HepG2 (cell line): ENCODE results near the gene PLPPR3. TPM values are rescaled to one million over a fixed set of nuclear protein-coding genes. Genes with fewer than 3 reads are reported as not detected.

Source experiments
- ARID2 ChIP-seq: sonication (generic); formaldehyde crosslinking; IDR thresholded peaks from 2 replicates; pipeline ENCODE4 v1.8.1; 2022; ENCODE audit warnings: mild to moderate bottlenecking, missing genetic modification reagents, borderline replicate concordance
- DNMT1 ChIP-seq: sonication (generic); formaldehyde crosslinking; IDR thresholded peaks from 2 replicates; pipeline ENCODE4 v1.5.1; 2020; ENCODE audit warnings: mild to moderate bottlenecking, missing genetic modification reagents
- FUBP1 ChIP-seq: sonication (generic); formaldehyde crosslinking; IDR thresholded peaks from 2 replicates; pipeline ENCODE4 v1.5.1; 2020; ENCODE audit warnings: missing genetic modification reagents, mild to moderate bottlenecking, borderline replicate concordance
- HMGXB3 ChIP-seq: sonication (generic); formaldehyde crosslinking; IDR thresholded peaks from 2 replicates; pipeline ENCODE4 v1.4.0; 2020; ENCODE audit warnings: missing genetic modification reagents, borderline replicate concordance
- KDM4B ChIP-seq: sonication (generic); formaldehyde crosslinking; IDR thresholded peaks from 2 replicates; pipeline ENCODE4 v1.4.0; 2020; ENCODE audit warnings: missing genetic modification reagents
- MATR3 ChIP-seq: sonication (generic); formaldehyde crosslinking; IDR thresholded peaks from 2 replicates; pipeline ENCODE4 v1.4.0; 2020; ENCODE audit warnings: missing genetic modification reagents
- MED1 ChIP-seq: sonication (generic); formaldehyde crosslinking; IDR thresholded peaks from 2 replicates; pipeline ENCODE4 v1.4.0; 2020; ENCODE audit warnings: missing genetic modification reagents
- MTA3 ChIP-seq: sonication (generic); formaldehyde crosslinking; IDR thresholded peaks from 2 replicates; pipeline ENCODE4 v1.4.0; 2020; ENCODE audit warnings: missing genetic modification reagents
- NPAS2 ChIP-seq: sonication (generic); formaldehyde crosslinking; IDR thresholded peaks from 2 replicates; pipeline ENCODE4 v1.8.0; 2022; ENCODE audit warnings: mild to moderate bottlenecking, missing genetic modification reagents, borderline replicate concordance
- POLR2G ChIP-seq: fragments of 200-400 bp; formaldehyde crosslinking; IDR thresholded peaks from 2 replicates; pipeline ENCODE4 v1.6.1; 2018; ENCODE audit warnings: mild to moderate bottlenecking, low read depth, low read length, moderate library complexity
- SETDB1 ChIP-seq: sonication (generic); formaldehyde crosslinking; IDR thresholded peaks from 2 replicates; pipeline ENCODE4 v1.5.1; 2020; ENCODE audit warnings: missing genetic modification reagents, mild to moderate bottlenecking, borderline replicate concordance
- SUZ12 ChIP-seq: fragments of 150-350 bp; IDR thresholded peaks from 2 replicates; pipeline ENCODE4 v1.6.1; 2014; ENCODE audit warnings: low read depth, low read length
- ZFP36 ChIP-seq: fragments of 150-350 bp; IDR thresholded peaks from 2 replicates; pipeline ENCODE4 v1.6.1; 2018; ENCODE audit warnings: borderline replicate concordance, low read length, low read depth; ENCODE audit not compliant: partially characterized antibody
- ZNF136 ChIP-seq: sonication (generic); formaldehyde crosslinking; IDR thresholded peaks from 2 replicates; pipeline ENCODE4 v1.8.1; 2022; ENCODE audit warnings: low read depth, mild to moderate bottlenecking, moderate library complexity, missing genetic modification reagents
- ZNF205 ChIP-seq: IDR thresholded peaks from 2 replicates; pipeline ENCODE4 v1.6.1; 2018; ENCODE audit warnings: missing biosample characterization, missing genetic modification reagents
- ZNF382 ChIP-seq: sonication (generic); formaldehyde crosslinking; IDR thresholded peaks from 2 replicates; pipeline ENCODE4 v1.5.0; 2020; ENCODE audit warnings: missing genetic modification reagents, mild to moderate bottlenecking, borderline replicate concordance
- ZNF513 ChIP-seq: sonication (generic); formaldehyde crosslinking; conservative IDR thresholded peaks from 2 replicates; pipeline ENCODE4 v1.5.0; 2020; ENCODE audit warnings: missing genetic modification reagents
- ZNF576 ChIP-seq: sonication (generic); formaldehyde crosslinking; IDR thresholded peaks from 2 replicates; pipeline ENCODE4 v1.4.0; 2020; ENCODE audit warnings: mild to moderate bottlenecking, missing genetic modification reagents
- ZNF644 ChIP-seq: IDR thresholded peaks from 2 replicates; pipeline ENCODE4 v1.6.1; 2016; ENCODE audit warnings: low read depth
- ZNF674 ChIP-seq: sonication (generic); formaldehyde crosslinking; IDR thresholded peaks from 2 replicates; pipeline ENCODE4 v1.5.0; 2020; ENCODE audit warnings: low read depth, mild to moderate bottlenecking, missing genetic modification reagents
- polyA plus RNA-seq, 8 experiments: library from polyadenylated mRNA; depleted of rRNA in 3 of 8; stranded (reverse) in 7 of 8; unstranded in 1 of 8; fragments of >200 nt; fragmentation: Illumina TruSeq in 4 of 8; extraction: Trizol in 4 of 8; gene quantifications; 2 replicates each; pipeline versions ENCODE4 v1.2.1 to v1.2.3, GENCODE V29; 2011 to 2016; ENCODE audit warnings: low read depth in 4 of 8, missing spikeins in 1 of 8, mixed read lengths in 1 of 8; ENCODE audit not compliant: insufficient read depth in 1 of 8
- total RNA-seq, 5 experiments: library from RNA; depleted of rRNA; stranded (reverse); fragments of >200 nt; fragmentation: Illumina TruSeq; extraction: Trizol; gene quantifications; 2 replicates each; pipeline ENCODE4 v1.2.3, GENCODE V29; 2016; ENCODE audit warnings: low read depth in 1 of 5
- TF ChIP-seq, protein P1 (sequence below): sonication (generic); formaldehyde crosslinking; IDR thresholded peaks from 2 replicates; pipeline ENCODE4 v1.4.0; 2020; ENCODE audit warnings: missing genetic modification reagents, low read depth, mild to moderate bottlenecking, borderline replicate concordance

PLPPR3 gene
- total and polyA plus RNA-seq, 2 of the 13 experiments (the other 11 are each of a cell fraction or from before 2014, with no cell fraction given) = 0.07 to 0.16 TPM

DNA sequence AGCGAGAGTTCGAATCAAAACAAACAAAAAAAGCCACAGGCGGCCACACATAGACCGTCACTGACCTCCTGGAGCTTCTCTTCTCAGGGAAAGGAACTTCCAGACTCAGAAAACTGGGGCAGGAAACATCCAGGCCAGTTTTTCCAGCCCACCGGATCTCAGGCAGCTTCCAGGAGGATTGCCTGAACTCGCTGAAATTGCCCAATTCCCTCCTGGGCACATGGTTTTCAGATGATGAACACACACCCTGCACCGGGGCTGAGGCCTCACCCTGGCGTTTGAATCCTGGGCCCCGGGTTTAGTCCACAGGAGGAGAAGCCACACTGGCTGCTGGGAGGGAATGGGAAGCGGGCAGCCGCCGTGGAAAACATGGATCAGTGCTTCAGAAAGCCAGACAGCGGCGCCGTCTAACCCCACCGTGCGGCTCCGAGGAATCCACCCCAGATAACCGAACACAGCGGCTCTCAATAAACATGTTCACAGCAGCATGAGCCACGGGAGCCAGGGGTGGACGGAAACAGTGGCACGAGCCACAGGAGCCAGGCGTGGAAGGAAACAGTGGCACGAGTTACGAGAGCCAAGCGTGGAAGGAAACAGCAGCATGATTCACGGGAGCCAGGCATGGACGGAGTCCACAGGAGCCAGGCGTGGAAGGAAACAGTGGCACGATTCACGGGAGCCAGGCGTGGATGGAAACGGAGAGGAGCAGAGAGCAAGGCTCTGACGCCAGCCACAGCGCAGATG lies 42.7 kb downstream of the PLPPR3 start (continued):
- no peak for TF ChIP-seq MATR3
- 0 out of 2 replicates have a peak, but pooled peaks have one; percentile 47 for TF ChIP-seq ZNF205 (CRISPR knock-in tag)
- no peak for TF ChIP-seq ZNF576 (CRISPR knock-in tag)
- TF ChIP-seq FUBP1 (CRISPR knock-in tag) = no peak
- no peak for TF ChIP-seq DNMT1
- TF ChIP-seq MTA3 (CRISPR knock-in tag) = no peak
- no peak for TF ChIP-seq ZFP36
- TF ChIP-seq ZNF674 (CRISPR knock-in tag) = no peak
- TF ChIP-seq ZNF382 = no peak
- TF ChIP-seq, protein P1, sequence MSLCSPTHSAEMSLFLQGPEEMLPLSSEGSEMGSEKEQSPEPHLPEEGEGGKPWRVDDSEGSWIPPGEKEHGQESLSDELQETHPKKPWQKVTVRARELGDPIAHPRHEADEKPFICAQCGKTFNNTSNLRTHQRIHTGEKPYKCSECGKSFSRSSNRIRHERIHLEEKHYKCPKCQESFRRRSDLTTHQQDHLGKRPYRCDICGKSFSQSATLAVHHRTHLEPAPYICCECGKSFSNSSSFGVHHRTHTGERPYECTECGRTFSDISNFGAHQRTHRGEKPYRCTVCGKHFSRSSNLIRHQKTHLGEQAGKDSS (CRISPR knock-in tag) = peak; percentile 70; the same call in 1 of the 2 replicates
- no peak for TF ChIP-seq ZNF644
- 0 out of 2 replicates have a peak, but pooled peaks have one; percentile 63 for TF ChIP-seq ARID2 (CRISPR knock-in tag)
- TF ChIP-seq KDM4B (CRISPR knock-in tag) = 0 out of 2 replicates have a peak, but pooled peaks have one; percentile 70
- no peak for TF ChIP-seq POLR2G
- peak; percentile 92 for TF ChIP-seq HMGXB3 (CRISPR knock-in tag)
- TF ChIP-seq ZNF513 = no peak
- no peak for TF ChIP-seq SUZ12
- no peak for TF ChIP-seq NPAS2 (CRISPR knock-in tag)
- no peak for TF ChIP-seq SETDB1 (CRISPR knock-in tag)
- TF ChIP-seq MED1 (CRISPR knock-in tag) = peak; percentile 87
- TF ChIP-seq ZNF136 (CRISPR knock-in tag) = 0 out of 2 replicates have a peak, but pooled peaks have one; percentile 72
